Astrocyte of the spinal cord (primary cell): ENCODE data around the gene C10orf95.

Source experiments
- DNase-seq: peaks from one replicate; pipeline ENCODE4 v3.0.0; 2011; ENCODE audit warnings: low read depth, low spot score
- H3K4me3 ChIP-seq: 2 replicates; pipeline ENCODE4 v1.5.1; 2011; ENCODE audit warnings: low read depth, mild to moderate bottlenecking, low read length, moderate library complexity
- CTCF ChIP-seq: IDR thresholded peaks from 2 replicates; pipeline ENCODE4 v1.5.1; 2012; ENCODE audit warnings: low read depth, mild to moderate bottlenecking, low read length, inconsistent platforms
- in situ Hi-C: cut with HindIII; loops from 2 replicates; pipeline ENCODE4 v1.10.0; 2017; ENCODE audit warnings: low sequenced_read_pairs

Gene C10orf95

GRCh38 chr10:102424145-102424544, 27.2 kb downstream of the C10orf95 start:
- TF ChIP-seq CTCF, result no peak
- H3K4me3 ChIP-seq, result no peak overlapping the region
- in situ Hi-C loops, result no loop called here
- DNase-seq, result no peak

GRCh38 chr10:102423372-102423968, 27.9 kb downstream of the C10orf95 start:
- in situ Hi-C loops, result no loop called here
- TF ChIP-seq CTCF, result no peak
- H3K4me3 ChIP-seq, result no peak overlapping the region
- no peak for DNase-seq

- peak; percentile 83 for TF ChIP-seq CTCF
- peak overlapping the region; percentile 82 for H3K4me3 ChIP-seq
- in situ Hi-C loops, result no loop called here
- DNase-seq, result peak; percentile 64
These were observed 28.7 kb downstream of the C10orf95 start for GRCh38 chr10:102422545-102423129.

GRCh38 chr10:102421757-102422512, 29.4 kb downstream of the C10orf95 start:
- H3K4me3 ChIP-seq, result peak overlapping the region; percentile 82
- TF ChIP-seq CTCF, result no peak
- no peak for DNase-seq
- in situ Hi-C loops, result no loop called here

- no peak for TF ChIP-seq CTCF
- peak overlapping the region; percentile 82 for H3K4me3 ChIP-seq
- in situ Hi-C loops, result no loop called here
- DNase-seq, result no peak
These were observed 29.9 kb downstream of the C10orf95 start for GRCh38 chr10:102421507-102421756.

- in situ Hi-C loops, result no loop called here
- TF ChIP-seq CTCF, result no peak
- peak; percentile 97 for DNase-seq
- peak within 1 kb of the TSS; percentile 82 for H3K4me3 ChIP-seq
These were observed 30.4 kb downstream of the C10orf95 start, which contains the start of gene FBXL15 for GRCh38 chr10:102420714-102421506. Gene FBXL15, plus strand, starts transcription at chr10:102420836. Its CDS starts 294 bp downstream, at chr10:102421130.
